Vagina (tissue), 2 donors: Measurements from ENCODE around the gene PCSK6.

ENCODE experiments used
- POLR2A ChIP-seq, 2 donors: fragments of 450-650 bp; IDR thresholded peaks; one replicate each; pipeline ENCODE4 v1.6.1; 2017; ENCODE audit warnings: antibody characterized with exemption in 2 of 2, mild to moderate bottlenecking in 2 of 2, moderate library complexity in 2 of 2
- TF ChIP-seq, protein P1 (sequence below), 3 experiments: fragments of 450-650 bp in 2 of 3; fragments of 200-600 bp in 1 of 3; sonication (generic) in 1 of 3; IDR thresholded peaks; one replicate each; pipeline ENCODE4 v1.5.1; 2017 to 2019; ENCODE audit warnings: antibody characterized with exemption in 3 of 3, mild to moderate bottlenecking in 2 of 3, moderate library complexity in 2 of 3

DNA sequence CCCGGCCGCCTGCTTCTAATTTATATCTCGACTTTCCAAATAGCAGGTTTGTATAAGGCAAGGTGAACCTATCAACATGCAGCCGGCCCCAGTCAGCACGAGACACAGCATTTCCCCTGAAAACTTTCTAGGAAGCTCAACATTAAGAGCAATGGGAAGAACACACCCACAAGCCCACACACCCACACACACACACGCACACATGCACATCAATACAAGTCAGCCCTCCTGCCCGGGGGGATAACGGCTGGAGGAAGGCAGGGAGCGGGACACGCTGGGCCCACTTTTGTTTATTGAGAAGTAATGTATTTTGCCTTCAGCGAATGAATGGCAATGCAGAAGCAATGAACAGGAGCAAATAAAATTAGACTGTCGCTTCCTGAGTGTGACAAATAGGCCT is 83.5 kb downstream of the PCSK6 start:
- TF ChIP-seq, protein P1, sequence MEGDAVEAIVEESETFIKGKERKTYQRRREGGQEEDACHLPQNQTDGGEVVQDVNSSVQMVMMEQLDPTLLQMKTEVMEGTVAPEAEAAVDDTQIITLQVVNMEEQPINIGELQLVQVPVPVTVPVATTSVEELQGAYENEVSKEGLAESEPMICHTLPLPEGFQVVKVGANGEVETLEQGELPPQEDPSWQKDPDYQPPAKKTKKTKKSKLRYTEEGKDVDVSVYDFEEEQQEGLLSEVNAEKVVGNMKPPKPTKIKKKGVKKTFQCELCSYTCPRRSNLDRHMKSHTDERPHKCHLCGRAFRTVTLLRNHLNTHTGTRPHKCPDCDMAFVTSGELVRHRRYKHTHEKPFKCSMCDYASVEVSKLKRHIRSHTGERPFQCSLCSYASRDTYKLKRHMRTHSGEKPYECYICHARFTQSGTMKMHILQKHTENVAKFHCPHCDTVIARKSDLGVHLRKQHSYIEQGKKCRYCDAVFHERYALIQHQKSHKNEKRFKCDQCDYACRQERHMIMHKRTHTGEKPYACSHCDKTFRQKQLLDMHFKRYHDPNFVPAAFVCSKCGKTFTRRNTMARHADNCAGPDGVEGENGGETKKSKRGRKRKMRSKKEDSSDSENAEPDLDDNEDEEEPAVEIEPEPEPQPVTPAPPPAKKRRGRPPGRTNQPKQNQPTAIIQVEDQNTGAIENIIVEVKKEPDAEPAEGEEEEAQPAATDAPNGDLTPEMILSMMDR (IDR thresholded peaks at IDR 0.05): no peak
- TF ChIP-seq POLR2A (IDR thresholded peaks at IDR 0.05): no peak
